Superior temporal gyrus (tissue), 1 donor: ENCODE measurements around the gene SAMD4B.
"Not testable (repeated sequence)": the region's sequence is repeated elsewhere in the genome, so short reads cannot be mapped to it uniquely, and the experiment has no call there.

Experiments used
- DNase-seq: peaks from one replicate; pipeline ENCODE4 v3.0.0-alpha.2; 2016; ENCODE audit errors: extremely low spot score

The SAMD4B gene

GRCh38 chr19:39334444-39334976 lies 7.7 kb upstream of the SAMD4B start:
- DNase-seq, result no peak

- no peak for DNase-seq
These were observed 7.1 kb upstream of the SAMD4B start for GRCh38 chr19:39335168-39335548.

- DNase-seq, result no peak
These were observed 5.7 kb upstream of the SAMD4B start for GRCh38 chr19:39336483-39336882.

GRCh38 chr19:39339674-39340073 lies 2.5 kb upstream of the SAMD4B start:
- no peak for DNase-seq

- not testable (repeated sequence) for DNase-seq
These were observed 2.1 kb upstream of the SAMD4B start for GRCh38 chr19:39340156-39340555.

GRCh38 chr19:39341129-39341718 lies 997 bp upstream of the SAMD4B start:
- DNase-seq, result no peak

GRCh38 chr19:39342647-39343305 lies 555 bp downstream of the SAMD4B start:
- peak; percentile 5 for DNase-seq

- peak; percentile 9 for DNase-seq
These were observed 3.7 kb downstream of the SAMD4B start for GRCh38 chr19:39345956-39346355.

GRCh38 chr19:39347332-39348164 lies 5.3 kb downstream of the SAMD4B start:
- DNase-seq, result peak; percentile 16

- peak; percentile 65 for DNase-seq
These were observed 7.1 kb downstream of the SAMD4B start for GRCh38 chr19:39349326-39349725.

GRCh38 chr19:39350156-39350555 lies 7.9 kb downstream of the SAMD4B start:
- peak; percentile 17 for DNase-seq

- DNase-seq, result peak; percentile 62
These were observed 9.4 kb downstream of the SAMD4B start for GRCh38 chr19:39351537-39352064.

GRCh38 chr19:39352381-39353255 lies 10.4 kb downstream of the SAMD4B start:
- DNase-seq, result peak; percentile 77

- DNase-seq, result peak; percentile 26
These were observed 13.0 kb downstream of the SAMD4B start for GRCh38 chr19:39355253-39355652.

- no peak for DNase-seq
These were observed 13.9 kb downstream of the SAMD4B start for GRCh38 chr19:39356073-39356472.

- no peak for DNase-seq
These were observed 14.4 kb downstream of the SAMD4B start for GRCh38 chr19:39356647-39357046.

GRCh38 chr19:39359026-39359425 lies 16.8 kb downstream of the SAMD4B start:
- DNase-seq, result peak; percentile 15

- DNase-seq, result no peak
These were observed 18.4 kb downstream of the SAMD4B start for GRCh38 chr19:39360599-39360998.

- no peak for DNase-seq
These were observed 20.7 kb downstream of the SAMD4B start for GRCh38 chr19:39362682-39363657.

GRCh38 chr19:39363901-39364457 lies 21.8 kb downstream of the SAMD4B start:
- peak; percentile 94 for DNase-seq
